HG03135 (cell line): ENCODE measurements around the gene GMPPA.

Source experiments
- ATAC-seq: cut with Tn5 transposase; IDR thresholded peaks from one replicate; pipeline ENCODE4 v1.9.1; 2021; ENCODE audit warnings: mild to moderate bottlenecking, moderate library complexity; ENCODE audit not compliant: unreplicated experiment

Gene GMPPA

DNA sequence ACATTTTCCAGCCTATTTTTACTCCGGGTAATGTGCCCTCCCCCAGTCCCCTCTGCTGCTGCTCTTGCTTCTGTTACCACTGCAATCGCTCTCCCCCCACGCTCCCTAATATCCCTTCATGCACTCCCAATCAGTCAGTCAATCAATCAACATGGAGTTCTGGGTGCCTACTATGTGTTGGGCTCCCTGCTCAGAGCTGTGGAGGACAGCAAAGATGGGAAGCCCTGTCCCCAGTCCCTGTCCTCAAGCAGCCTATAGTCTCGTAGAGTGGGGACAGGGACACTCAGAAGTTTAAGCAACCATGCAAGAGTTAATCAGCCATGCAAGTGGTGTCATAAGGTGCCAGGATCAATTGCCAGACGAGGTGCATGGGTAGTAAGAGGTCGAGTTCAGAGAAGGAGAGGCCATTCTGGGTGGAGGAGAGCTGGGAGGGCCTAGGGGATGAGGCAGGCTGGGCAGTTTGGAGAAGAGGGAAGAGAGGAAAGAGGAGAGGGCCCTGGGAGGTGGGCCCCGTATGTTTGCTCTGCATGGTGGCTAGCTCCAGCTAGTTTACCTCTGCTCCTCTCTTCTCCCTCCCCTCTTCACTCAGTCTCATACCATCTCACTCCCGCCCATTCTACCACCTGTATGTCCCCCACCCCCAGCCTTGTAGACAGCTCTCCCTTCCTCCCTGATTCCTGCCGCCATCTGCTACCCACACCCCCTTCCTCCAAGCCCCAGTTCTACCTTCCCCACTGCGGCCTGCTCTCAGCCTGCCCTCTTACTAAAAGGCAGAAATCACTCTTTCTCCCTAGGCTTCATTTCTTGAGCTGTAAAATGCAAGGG, 19.5 kb downstream of the GMPPA start:
- ATAC-seq, result no peak

DNA sequence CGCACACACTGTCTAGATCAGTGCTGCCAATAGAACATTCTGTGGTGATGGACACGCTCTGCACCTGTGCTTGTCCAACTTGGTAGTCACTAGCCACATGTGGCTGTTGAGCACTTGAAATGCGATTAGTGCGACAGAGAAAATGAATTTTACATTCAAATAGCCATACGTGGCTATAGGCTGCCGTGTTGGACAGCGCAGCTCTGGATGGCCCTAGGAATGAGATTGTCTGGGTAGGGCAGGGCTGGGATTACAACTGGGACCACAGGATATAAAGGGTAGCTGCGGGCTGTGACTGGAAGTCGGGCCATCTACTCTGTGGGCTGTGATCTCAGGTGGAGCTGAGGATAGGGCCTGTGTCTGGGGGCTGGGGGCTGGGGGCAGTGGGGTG, 20.8 kb downstream of the GMPPA start:
- ATAC-seq, result no peak

- ATAC-seq, result no peak
Measured at GRCh38 chr2:219520079-219520478, 21.4 kb downstream of the GMPPA start.

GRCh38 chr2:219521066-219521880, 22.6 kb downstream of the GMPPA start:
- no peak for ATAC-seq

DNA sequence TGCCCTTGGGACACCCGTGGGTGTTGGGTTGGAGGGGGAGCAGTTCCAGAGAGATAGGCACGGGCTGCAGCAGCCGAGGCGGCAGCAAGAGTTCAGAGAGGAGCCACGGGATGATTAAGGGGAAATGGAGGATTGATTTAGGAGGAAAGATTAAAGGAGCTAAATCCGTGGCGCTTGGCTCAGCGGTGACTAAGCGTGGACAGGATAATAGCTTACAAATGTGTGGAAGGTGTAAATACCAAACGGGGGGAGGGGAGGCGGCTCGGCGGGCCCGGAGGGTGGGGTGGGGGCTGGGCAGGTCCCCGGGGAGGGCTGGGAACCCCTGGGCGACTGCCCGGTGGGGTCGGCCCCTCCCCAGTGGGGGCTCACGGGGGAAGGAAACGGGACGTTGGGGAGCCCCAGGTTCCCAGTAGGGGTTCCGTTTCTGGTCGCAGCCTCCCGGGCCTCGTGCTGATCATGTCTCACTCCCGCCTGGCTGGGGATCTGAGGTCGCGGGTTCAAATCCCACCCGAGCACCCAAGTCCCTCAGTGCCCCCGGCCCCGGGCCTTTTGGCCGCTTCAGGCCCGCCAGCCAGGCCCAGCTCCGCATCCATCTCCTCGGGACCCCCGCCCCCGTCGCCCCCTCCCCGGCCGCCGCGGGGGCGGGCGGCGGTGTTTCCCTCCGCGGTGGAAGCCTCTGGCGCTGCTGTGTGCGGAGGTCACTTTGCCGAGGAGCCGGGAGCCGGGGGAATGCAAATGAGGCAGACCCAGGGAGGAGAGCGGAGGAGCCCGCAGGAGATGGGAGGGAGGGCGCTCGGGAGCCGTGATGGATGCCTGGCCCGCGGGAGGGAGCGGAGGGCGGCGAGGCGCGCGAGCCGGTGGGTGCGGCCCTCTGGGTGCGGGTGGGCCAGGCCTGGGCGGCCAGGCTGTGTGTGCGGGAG, 23.7 kb downstream of the GMPPA start:
- no peak for ATAC-seq

DNA sequence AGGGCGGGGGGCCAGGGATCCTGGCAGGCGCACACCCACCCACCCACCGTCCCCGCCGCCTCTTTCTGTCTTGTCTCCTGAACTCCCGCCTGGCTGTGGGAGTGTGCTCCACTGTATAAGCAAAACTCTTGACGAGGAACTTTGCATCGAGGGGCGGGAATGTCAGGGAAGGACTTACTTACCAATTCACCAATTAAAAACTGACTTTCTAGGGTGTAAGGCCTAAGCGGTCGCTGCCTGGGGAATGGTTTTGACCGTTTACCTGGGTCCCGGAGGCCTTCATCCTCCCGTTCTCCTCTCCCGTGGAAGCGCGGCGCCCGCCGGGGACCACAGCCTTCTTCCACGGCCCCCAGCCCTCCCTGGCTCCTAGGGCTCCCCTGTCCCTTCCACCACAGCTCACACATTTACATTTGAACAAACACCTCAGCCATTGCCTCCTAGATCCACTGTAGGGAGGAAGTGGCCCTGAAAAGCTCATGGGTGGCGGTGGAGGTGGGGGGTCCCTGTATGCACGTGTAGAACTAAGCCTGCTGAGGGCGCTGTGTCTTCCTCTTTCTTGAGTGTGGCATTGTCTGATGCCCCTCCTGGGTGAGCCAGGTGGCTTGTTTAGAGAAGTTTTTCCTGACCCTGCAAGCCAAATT, 24.5 kb downstream of the GMPPA start:
- no peak for ATAC-seq

DNA sequence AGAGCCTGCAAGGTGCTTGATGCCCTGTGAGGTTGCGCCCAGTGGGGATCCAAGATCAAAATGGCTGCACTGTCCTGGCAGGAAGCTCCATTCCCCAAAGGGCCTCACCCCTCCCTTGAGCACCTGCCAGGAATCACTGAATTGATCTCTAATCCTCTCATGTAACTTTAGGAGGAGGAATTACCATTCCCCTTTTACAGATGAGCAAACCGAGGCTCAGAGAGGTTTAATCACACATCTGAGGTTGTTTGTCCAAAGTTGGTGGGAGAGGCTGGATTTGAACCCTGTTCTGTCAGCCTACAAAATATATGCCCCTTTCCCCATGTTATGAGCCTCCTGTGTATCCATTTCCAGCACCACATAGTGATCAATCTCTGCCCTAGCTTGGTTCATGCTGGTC, 26.1 kb downstream of the GMPPA start:
- ATAC-seq, result no peak

- no peak for ATAC-seq
Measured at GRCh38 chr2:219525533-219526232, 27.0 kb downstream of the GMPPA start.

- ATAC-seq, result no peak
Measured at GRCh38 chr2:219526320-219527075, 27.8 kb downstream of the GMPPA start.

DNA sequence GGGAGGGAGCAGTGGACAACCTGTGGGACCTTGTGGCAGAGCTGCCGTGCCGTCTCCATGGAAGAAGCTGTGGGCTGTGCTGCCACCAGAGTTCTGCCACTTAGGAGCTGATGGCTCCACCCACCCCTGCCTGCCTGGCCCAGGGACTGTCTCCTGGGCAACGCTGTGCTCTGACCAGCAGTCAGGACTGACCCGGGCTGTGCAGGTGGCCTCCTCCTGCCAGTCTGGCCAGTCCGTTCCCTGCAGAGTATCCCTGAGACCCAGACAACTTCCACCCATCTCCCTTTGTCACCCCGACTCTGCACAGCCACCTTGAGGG, 28.3 kb downstream of the GMPPA start:
- no peak for ATAC-seq

DNA sequence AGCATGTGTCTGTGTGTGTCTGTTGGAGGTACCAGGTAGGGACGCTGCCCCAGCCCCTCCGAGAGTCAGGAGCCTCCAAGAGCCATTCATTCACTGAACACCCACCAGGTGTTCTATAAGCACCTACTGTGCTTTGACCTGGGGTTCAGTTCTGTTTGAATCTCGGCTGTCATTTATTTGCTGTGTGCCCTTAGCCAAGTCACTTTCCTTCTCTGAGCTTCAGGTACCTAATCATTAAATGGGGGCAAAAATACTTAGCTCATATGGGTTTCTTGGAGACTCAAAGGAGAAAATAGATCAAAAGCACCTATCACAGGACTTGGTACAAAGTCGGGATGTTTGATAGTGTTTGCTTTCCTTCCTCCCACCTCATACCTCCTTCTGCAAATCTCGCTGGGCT, 28.8 kb downstream of the GMPPA start:
- no peak for ATAC-seq

DNA sequence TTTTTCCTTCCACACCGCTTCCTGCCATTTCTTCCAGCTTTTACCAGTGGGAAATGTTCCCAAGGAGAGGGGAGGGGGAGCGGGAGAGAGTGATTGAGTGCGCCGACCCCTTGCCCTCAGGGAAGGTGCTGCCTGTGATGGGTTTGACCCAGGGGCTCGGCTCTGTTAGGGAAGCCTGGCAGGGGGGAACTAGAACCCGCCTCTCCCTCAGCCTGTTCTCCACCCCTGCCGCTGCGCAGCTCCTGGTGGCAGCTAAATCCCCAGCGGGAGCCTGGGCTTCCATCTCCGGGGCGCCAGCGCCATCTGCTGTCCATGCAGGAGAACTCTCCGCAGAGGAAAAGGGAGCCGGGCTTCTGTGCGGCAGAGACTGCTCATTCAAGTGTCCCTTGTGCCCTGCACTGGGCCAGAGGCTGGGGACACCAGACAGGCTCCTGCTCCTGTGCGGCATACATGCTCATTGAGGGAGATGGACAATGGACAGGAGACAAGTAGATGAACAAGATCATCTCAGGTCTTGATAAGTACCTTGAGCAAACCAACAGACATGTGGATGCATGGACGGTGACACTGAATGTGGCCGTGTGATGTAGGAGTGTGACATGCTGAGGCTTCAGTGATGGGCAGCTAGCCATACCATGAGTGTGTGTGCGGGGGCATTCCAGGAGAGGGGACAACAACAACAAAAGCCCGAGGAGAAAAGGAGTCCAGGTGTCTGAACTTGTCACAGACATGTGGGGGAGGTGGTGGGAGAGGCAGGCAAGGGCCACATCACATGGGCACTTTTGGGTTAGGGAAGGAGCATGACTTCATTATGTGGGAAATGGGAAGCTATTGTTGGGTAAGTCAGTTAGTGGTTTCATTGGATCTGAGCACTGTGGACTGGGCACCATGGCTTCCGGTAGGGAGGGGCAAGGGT, 31.6 kb downstream of the GMPPA start:
- ATAC-seq, result peak; percentile 86

DNA sequence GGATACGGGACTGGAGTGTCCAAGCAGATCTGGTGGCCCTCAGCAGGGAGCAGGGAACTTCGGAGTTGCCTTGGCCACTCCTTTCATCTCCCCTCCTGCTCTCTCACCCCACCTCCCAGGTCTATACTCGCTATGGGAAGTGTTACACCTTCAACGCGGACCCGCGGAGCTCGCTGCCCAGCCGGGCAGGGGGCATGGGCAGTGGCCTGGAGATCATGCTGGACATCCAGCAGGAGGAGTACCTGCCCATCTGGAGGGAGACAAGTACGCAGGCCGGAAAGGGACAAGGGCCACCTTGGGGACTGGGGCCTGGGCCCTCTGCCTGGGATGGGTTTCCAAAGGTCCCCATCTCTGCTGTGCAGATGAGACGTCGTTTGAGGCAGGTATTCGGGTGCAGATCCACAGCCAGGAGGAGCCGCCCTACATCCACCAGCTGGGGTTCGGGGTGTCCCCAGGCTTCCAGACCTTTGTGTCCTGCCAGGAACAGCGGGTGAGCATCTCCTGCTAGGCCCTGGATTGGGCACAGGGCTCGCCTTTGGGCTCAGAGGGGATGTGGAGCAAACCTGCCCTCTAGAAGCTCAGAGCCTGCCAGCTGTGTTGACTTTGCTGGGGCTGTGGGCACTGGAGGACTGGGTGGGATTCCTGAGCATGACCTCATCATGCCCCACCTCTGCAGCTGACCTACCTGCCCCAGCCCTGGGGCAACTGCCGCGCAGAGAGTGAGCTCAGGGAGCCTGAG, 33.1 kb downstream of the GMPPA start:
- no peak for ATAC-seq

DNA sequence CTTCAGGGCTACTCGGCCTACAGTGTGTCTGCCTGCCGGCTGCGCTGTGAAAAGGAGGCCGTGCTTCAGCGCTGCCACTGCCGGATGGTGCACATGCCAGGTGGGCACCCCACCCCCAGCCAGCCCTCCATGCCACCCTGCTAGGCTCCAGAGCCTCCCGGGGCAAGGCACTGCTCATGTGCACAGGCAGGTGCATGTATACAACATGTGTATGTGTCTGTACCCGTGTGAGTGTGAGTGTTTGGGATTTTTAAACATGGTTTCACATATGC, 33.6 kb downstream of the GMPPA start:
- no peak for ATAC-seq

- no peak for ATAC-seq
Measured at GRCh38 chr2:219533930-219534661, 35.4 kb downstream of the GMPPA start.

DNA sequence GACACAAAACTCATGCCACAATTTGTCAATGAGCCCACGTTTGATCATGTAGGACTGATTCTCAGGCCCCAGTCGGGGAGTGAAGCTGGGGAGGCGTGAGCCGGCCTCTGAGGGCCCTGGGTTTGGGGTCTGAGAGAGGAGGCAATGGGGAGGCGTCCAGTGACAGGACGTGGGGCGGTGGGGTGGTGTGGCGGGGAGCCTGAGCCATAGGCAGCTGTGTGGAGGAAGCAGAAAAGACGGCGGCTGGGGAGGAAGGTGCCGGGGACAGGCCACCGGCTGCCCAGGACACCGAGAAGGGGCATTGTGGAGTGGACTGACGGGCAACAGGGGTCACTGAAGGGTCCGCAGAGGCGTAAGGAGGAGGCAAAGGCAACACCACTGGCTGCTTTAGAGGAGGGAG, 37.7 kb downstream of the GMPPA start:
- no peak for ATAC-seq

DNA sequence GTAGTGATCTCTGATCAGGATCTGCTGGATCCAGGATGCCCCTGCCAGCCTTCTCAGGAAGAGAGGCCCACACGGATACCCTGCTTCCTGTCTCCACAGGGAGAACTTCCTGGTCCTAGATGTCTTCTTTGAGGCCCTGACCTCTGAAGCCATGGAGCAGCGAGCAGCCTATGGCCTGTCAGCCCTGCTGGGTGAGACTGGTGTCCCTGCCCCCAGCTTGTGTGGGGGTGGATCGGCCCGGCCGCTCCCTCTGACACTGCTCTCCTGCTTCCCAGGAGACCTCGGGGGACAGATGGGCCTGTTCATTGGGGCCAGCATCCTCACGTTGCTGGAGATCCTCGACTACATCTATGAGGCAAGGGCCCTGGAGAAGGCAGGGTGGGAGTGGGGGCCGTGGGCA, 38.3 kb downstream of the GMPPA start:
- ATAC-seq, result no peak
